Loucy (cell line): ENCODE data around the gene ASTL.

Experiments used
- H2AFZ ChIP-seq: fragments of 200-600 bp; sonication (generic); 2 replicates; pipeline ENCODE4 v1.6.0; 2016; ENCODE audit warnings: antibody characterized with exemption, mild to moderate bottlenecking, low read length, moderate library complexity
- H3F3A ChIP-seq: fragments of 200-600 bp; 2 replicates; pipeline ENCODE4 v1.6.0; 2016; ENCODE audit warnings: antibody characterized with exemption, low read depth, mild to moderate bottlenecking
- H3K27me3 ChIP-seq: fragments of 200-600 bp; sonication (generic); 2 replicates; pipeline ENCODE4 v1.6.1; 2014; ENCODE audit warnings: low read length, mild to moderate bottlenecking; ENCODE audit not compliant: insufficient read depth, poor library complexity, severe bottlenecking
- H3K36me3 ChIP-seq: fragments of 200-600 bp; sonication (generic); 2 replicates; pipeline ENCODE4 v1.6.1; 2016; ENCODE audit warnings: low read length; ENCODE audit not compliant: insufficient read depth
- H3K4me1 ChIP-seq: fragments of 200-600 bp; sonication (generic); 2 replicates; pipeline ENCODE4 v1.5.1; 2014; ENCODE audit warnings: low read length, mild to moderate bottlenecking; ENCODE audit not compliant: insufficient read depth, poor library complexity, severe bottlenecking
- H3K4me2 ChIP-seq: fragments of 200-600 bp; sonication (generic); 2 replicates; pipeline ENCODE4 v1.6.0; 2014; ENCODE audit warnings: antibody characterized with exemption, low read length, low read depth, mild to moderate bottlenecking; ENCODE audit not compliant: poor library complexity, severe bottlenecking
- H3K4me3 ChIP-seq: fragments of 200-600 bp; sonication (generic); 2 replicates; pipeline ENCODE4 v1.5.1; 2014; ENCODE audit warnings: low read length, mild to moderate bottlenecking, mixed read lengths; ENCODE audit not compliant: poor library complexity, severe bottlenecking
- H3K79me2 ChIP-seq: fragments of 200-600 bp; sonication (generic); 2 replicates; pipeline ENCODE4 v1.6.1; 2014; ENCODE audit warnings: low read length; ENCODE audit not compliant: insufficient read depth
- H3K9ac ChIP-seq: fragments of 200-600 bp; sonication (generic); 2 replicates; pipeline ENCODE4 v1.6.0; 2014; ENCODE audit warnings: mild to moderate bottlenecking, low read depth, low read length, moderate library complexity; ENCODE audit not compliant: poor library complexity, severe bottlenecking
- H3K9me2 ChIP-seq: fragments of 200-600 bp; sonication (generic); replicated peaks from 2 replicates; pipeline ENCODE4 v1.6.1; 2016; ENCODE audit warnings: low read depth, low read length, mixed read lengths
- H3K9me3 ChIP-seq: fragments of 200-600 bp; sonication (generic); 2 replicates; pipeline ENCODE4 v1.6.1; 2014; ENCODE audit warnings: mild to moderate bottlenecking, antibody characterized with exemption, low read length, low read depth; ENCODE audit not compliant: insufficient read depth
- H4K20me1 ChIP-seq: fragments of 200-600 bp; sonication (generic); 2 replicates; pipeline ENCODE4 v1.6.0; 2014; ENCODE audit warnings: antibody characterized with exemption, low read length, mild to moderate bottlenecking; ENCODE audit not compliant: insufficient read depth, poor library complexity, severe bottlenecking
- CTCF ChIP-seq: fragments of 200-600 bp; sonication (generic); conservative IDR thresholded peaks from 2 replicates; pipeline ENCODE4 v1.5.1; 2014; ENCODE audit warnings: mild to moderate bottlenecking, antibody characterized with exemption, low read length
- EZH2phosphoT487 ChIP-seq: fragments of 200-600 bp; IDR thresholded peaks from 2 replicates; pipeline ENCODE4 v1.6.1; 2018; ENCODE audit warnings: antibody characterized with exemption, mild to moderate bottlenecking, moderate library complexity, borderline replicate concordance

The ASTL gene

GRCh38 chr2:96091141-96091710 is 47.1 kb downstream of the ASTL start:
- H3K9me2 ChIP-seq, result no peaks in the 10 kb centered on the region
- H3K9me3 ChIP-seq, result no peaks in the 10 kb centered on the region
- no peaks in the 10 kb centered on the region for H3K79me2 ChIP-seq
- H4K20me1 ChIP-seq, result no peaks in the 10 kb centered on the region
- no peak overlapping the region for H3K4me2 ChIP-seq
- no peak overlapping the region for H3K4me3 ChIP-seq
- no peak for TF ChIP-seq EZH2phosphoT487
- no peak for TF ChIP-seq CTCF
- H3K27me3 ChIP-seq, result no peaks in the 10 kb centered on the region
- no peaks in the 10 kb centered on the region for H3F3A ChIP-seq
- no peaks in the 10 kb centered on the region for H3K36me3 ChIP-seq
- H2AFZ ChIP-seq, result no peak overlapping the region
- no peak overlapping the region for H3K9ac ChIP-seq
- no peaks in the 10 kb centered on the region for H3K4me1 ChIP-seq

GRCh38 chr2:96090196-96090926 is 47.9 kb downstream of the ASTL start:
- H2AFZ ChIP-seq, result no peak overlapping the region
- no peak overlapping the region for H3K9ac ChIP-seq
- H3K4me3 ChIP-seq, result no peak overlapping the region

GRCh38 chr2:96089356-96090195 is 48.7 kb downstream of the ASTL start:
- H3K36me3 ChIP-seq, result no peaks in the 10 kb centered on the region
- H3K9me3 ChIP-seq, result no peaks in the 10 kb centered on the region
- no peaks in the 10 kb centered on the region for H3K79me2 ChIP-seq
- H3K27me3 ChIP-seq, result no peaks in the 10 kb centered on the region
- H3K4me1 ChIP-seq, result no peaks in the 10 kb centered on the region
- H3K4me2 ChIP-seq, result no peak overlapping the region
- no peak overlapping the region for H3K4me3 ChIP-seq
- no peaks in the 10 kb centered on the region for H3F3A ChIP-seq
- H2AFZ ChIP-seq, result no peak overlapping the region
- H3K9ac ChIP-seq, result no peak overlapping the region
- no peaks in the 10 kb centered on the region for H3K9me2 ChIP-seq
- TF ChIP-seq EZH2phosphoT487 (no peak), CTCF (no peak)
- no peaks in the 10 kb centered on the region for H4K20me1 ChIP-seq

More at GRCh38 chr2:96090196-96090926, 47.9 kb downstream of the ASTL start:
- H3F3A ChIP-seq, result no peaks in the 10 kb centered on the region
- H3K4me1 ChIP-seq, result no peaks in the 10 kb centered on the region
- no peaks in the 10 kb centered on the region for H3K27me3 ChIP-seq
- H4K20me1 ChIP-seq, result no peaks in the 10 kb centered on the region
- H3K79me2 ChIP-seq, result no peaks in the 10 kb centered on the region
- TF ChIP-seq EZH2phosphoT487 (no peak), CTCF (no peak)
- no peaks in the 10 kb centered on the region for H3K36me3 ChIP-seq
- H3K9me3 ChIP-seq, result no peaks in the 10 kb centered on the region
- no peaks in the 10 kb centered on the region for H3K9me2 ChIP-seq
- H3K4me2 ChIP-seq, result no peak overlapping the region
